GM23338 (cell line): ENCODE data around the gene GPD2. TPM values are rescaled to one million over a fixed set of nuclear protein-coding genes. Genes with fewer than 3 reads are reported as not detected.

ENCODE experiments used
- ATAC-seq: fragments of 200-7000 bp; cut with Tn5 transposase; 3 replicates; pipeline ENCODE4 v1.9.1; 2020
- DNase-seq: peaks from one replicate; pipeline ENCODE4 v3.0.0-alpha.2; 2015; ENCODE audit warnings: low spot score
- H2AFZ ChIP-seq: fragments of 200-600 bp; sonication (generic); 2 replicates; pipeline ENCODE4 v1.8.0; 2016; ENCODE audit warnings: antibody characterized with exemption, mild to moderate bottlenecking, moderate library complexity
- H3F3A ChIP-seq: fragments of 200-600 bp; sonication (generic); replicated peaks from 2 replicates; pipeline ENCODE4 v1.8.0; 2017; ENCODE audit warnings: antibody characterized with exemption, mixed run types, low read depth
- H3K27ac ChIP-seq: fragments of 200-600 bp; sonication (generic); 2 replicates; pipeline ENCODE4 v1.6.1; 2016; ENCODE audit warnings: low read depth
- H3K27me3 ChIP-seq: fragments of 200-600 bp; sonication (generic); 2 replicates; pipeline ENCODE4 v1.8.0; 2016; ENCODE audit warnings: mild to moderate bottlenecking, mixed run types, moderate library complexity; ENCODE audit not compliant: insufficient read depth
- H3K36me3 ChIP-seq: fragments of 200-600 bp; sonication (generic); 2 replicates; pipeline ENCODE4 v1.8.0; 2016; ENCODE audit warnings: mild to moderate bottlenecking; ENCODE audit not compliant: insufficient read depth
- H3K4me1 ChIP-seq: fragments of 200-600 bp; sonication (generic); 2 replicates; pipeline ENCODE4 v1.8.0; 2016; ENCODE audit warnings: mild to moderate bottlenecking, moderate library complexity; ENCODE audit not compliant: insufficient read depth
- H3K4me2 ChIP-seq: fragments of 200-600 bp; sonication (generic); 2 replicates; pipeline ENCODE4 v1.7.1; 2017; ENCODE audit warnings: mixed run types
- H3K4me3 ChIP-seq: fragments of 200-600 bp; sonication (generic); 2 replicates; pipeline ENCODE4 v1.6.1; 2016; ENCODE audit warnings: mixed run types
- H3K79me2 ChIP-seq: fragments of 200-600 bp; sonication (generic); replicated peaks from 2 replicates; pipeline ENCODE4 v1.8.0; 2017; ENCODE audit warnings: mild to moderate bottlenecking; ENCODE audit not compliant: insufficient read depth
- H3K9me2 ChIP-seq: fragments of 200-600 bp; sonication (generic); 2 replicates; pipeline ENCODE4 v1.8.0; 2017; ENCODE audit not compliant: insufficient read depth
- H4K20me1 ChIP-seq: fragments of 200-600 bp; sonication (generic); replicated peaks from 2 replicates; pipeline ENCODE4 v1.8.0; 2017; ENCODE audit warnings: mild to moderate bottlenecking; ENCODE audit not compliant: insufficient read depth
- H3K27ac Mint-ChIP-seq: 2 replicates; pipeline ENCODE4 v1.8.0; 2020; ENCODE audit warnings: inconsistent platforms, mild to moderate bottlenecking, moderate library complexity, mixed read lengths
- H3K27me3 Mint-ChIP-seq: 3 replicates; pipeline ENCODE4 v1.8.0; 2022; ENCODE audit warnings: low read depth, mild to moderate bottlenecking, moderate library complexity, mixed read lengths, inconsistent platforms; ENCODE audit not compliant: insufficient read depth, poor library complexity
- H3K36me3 Mint-ChIP-seq: 3 replicates; pipeline ENCODE4 v1.8.0; 2021; ENCODE audit warnings: low read depth, mild to moderate bottlenecking, inconsistent platforms, moderate library complexity, mixed read lengths
- H3K4me1 Mint-ChIP-seq: 3 replicates; pipeline ENCODE4 v1.8.0; 2020; ENCODE audit warnings: mild to moderate bottlenecking, inconsistent platforms, mixed read lengths
- H3K4me3 Mint-ChIP-seq: 3 replicates; pipeline ENCODE4 v1.8.0; 2021; ENCODE audit warnings: moderate library complexity, mild to moderate bottlenecking, inconsistent platforms, mixed read lengths
- H3K9me3 Mint-ChIP-seq: 3 replicates; pipeline ENCODE4 v1.8.0; 2020; ENCODE audit warnings: moderate library complexity, mild to moderate bottlenecking, inconsistent platforms, mixed read lengths
- CREB1 ChIP-seq: fragments of 250-450 bp; sonication (Bioruptor Pico); IDR thresholded peaks from 2 replicates; pipeline ENCODE4 v1.5.0; 2020; ENCODE audit warnings: low read depth, mild to moderate bottlenecking, moderate library complexity
- EZH2 ChIP-seq: fragments of 200-600 bp; sonication (generic); IDR thresholded peaks from one replicate; pipeline ENCODE4 v1.8.0; 2017; ENCODE audit warnings: antibody characterized with exemption, mild to moderate bottlenecking, low read depth; ENCODE audit not compliant: unreplicated experiment
- EZH2phosphoT487 ChIP-seq: fragments of 200-600 bp; sonication (generic); IDR thresholded peaks from one replicate; pipeline ENCODE4 v1.8.1; 2018; ENCODE audit warnings: antibody characterized with exemption; ENCODE audit not compliant: unreplicated experiment
- JUNB ChIP-seq: IDR thresholded peaks from one replicate; pipeline ENCODE4 v1.6.1; 2016; ENCODE audit warnings: antibody characterized with exemption; ENCODE audit not compliant: unreplicated experiment
- NANOG ChIP-seq: IDR thresholded peaks from 2 replicates; pipeline ENCODE4 v1.6.1; 2016; ENCODE audit warnings: antibody characterized with exemption, borderline replicate concordance
- POLR2AphosphoS5 ChIP-seq: IDR thresholded peaks from 2 replicates; pipeline ENCODE4 v1.6.1; 2016; ENCODE audit warnings: antibody characterized with exemption, low read depth
- STAT1 ChIP-seq: IDR thresholded peaks from one replicate; pipeline ENCODE4 v1.6.1; 2016; ENCODE audit warnings: antibody characterized with exemption; ENCODE audit not compliant: unreplicated experiment
- ZNF114 ChIP-seq: fragments of 250-450 bp; sonication (Bioruptor Pico); IDR thresholded peaks from 2 replicates; pipeline ENCODE4 v1.5.0; 2020; ENCODE audit warnings: mild to moderate bottlenecking, moderate library complexity
- ZNF331 ChIP-seq: fragments of 250-450 bp; sonication (Bioruptor Pico); IDR thresholded peaks from 2 replicates; pipeline ENCODE4 v1.5.0; 2020; ENCODE audit warnings: low read depth, mild to moderate bottlenecking, moderate library complexity
- polyA plus RNA-seq: library from polyadenylated mRNA; unstranded; fragments of >200 nt; fragmentation: Nextera tagmentation; extraction: Ambion mirVana; gene quantifications from 2 replicates; pipeline ENCODE4 v1.2.1, GENCODE V29; 2016
- total RNA-seq: library from RNA; depleted of rRNA; stranded (reverse); fragments of >200 nt; shearing (Covaris generic); gene quantifications from 2 replicates; pipeline ENCODE4 v1.2.3, GENCODE V29; 2014
- TF ChIP-seq, protein P1 (sequence below): IDR thresholded peaks from one replicate; pipeline ENCODE4 v1.6.1; 2018; ENCODE audit warnings: antibody characterized with exemption; ENCODE audit not compliant: unreplicated experiment
- TF ChIP-seq, protein P2 (sequence below), 2 experiments: fragments of 200-600 bp in 1 of 2; sonication (generic) in 1 of 2; conservative IDR thresholded peaks; 2 replicates each; pipeline versions ENCODE4 v1.5.1 to v1.6.1; 2016 to 2017; ENCODE audit warnings: antibody characterized with exemption in 2 of 2, low read depth in 2 of 2, mild to moderate bottlenecking in 2 of 2, moderate library complexity in 1 of 2

The GPD2 gene
- total and polyA plus RNA-seq, 2 experiments from 2014 or later = 9.4 to 67.4 TPM

DNA sequence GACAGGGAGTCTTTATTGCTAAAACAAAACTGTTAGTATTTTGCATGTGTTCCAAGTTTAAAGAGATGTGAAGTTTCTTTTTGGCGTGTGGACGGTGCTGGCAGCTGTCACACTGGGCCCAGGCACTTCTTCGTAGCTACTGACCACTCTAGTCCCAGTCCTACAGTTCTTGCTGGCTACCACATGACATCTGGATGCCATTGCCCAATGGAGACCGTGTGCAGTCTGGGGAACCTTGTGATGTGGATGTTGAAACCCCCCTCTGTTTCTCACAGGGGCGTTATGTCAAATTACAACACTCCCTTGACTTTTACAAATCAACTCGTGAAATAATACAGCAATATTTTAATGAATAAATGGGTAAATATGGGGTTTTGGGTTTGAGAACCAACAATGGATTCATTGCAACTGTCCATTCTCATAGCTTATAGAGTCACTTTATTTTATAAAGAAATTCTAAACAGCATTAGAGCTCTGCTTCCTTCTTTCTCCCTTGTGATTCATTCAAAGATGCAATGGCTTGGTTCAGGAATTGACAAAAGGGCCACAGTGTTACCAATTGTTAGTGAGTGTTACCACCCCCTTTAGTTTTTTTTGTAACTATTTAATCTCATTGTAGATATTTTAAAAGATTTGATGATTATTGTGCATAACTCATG is 1.2 kb downstream of the GPD2 start:
- peak overlapping the region; percentile 73 for H3K4me3 ChIP-seq
- peaks cover 16% of the 10 kb centered on the region for H3K4me1 ChIP-seq
- ATAC-seq (no peak), DNase-seq (no peak)
- Mint-ChIP-seq H3K27ac (no peak overlapping the region), H3K27me3 (peaks cover 7% of the 10 kb centered on the region), H3K9me3 (no peaks in the 10 kb centered on the region), H3K4me1 (peaks cover 39% of the 10 kb centered on the region), H3K4me3 (peak overlapping the region; percentile 93), H3K36me3 (peaks cover 5% of the 10 kb centered on the region; the same call in 1 of the 3 replicates)
- H2AFZ ChIP-seq = no peak overlapping the region
- no peaks in the 10 kb centered on the region for H3K27me3 ChIP-seq
- H3F3A ChIP-seq = no peaks in the 10 kb centered on the region
- peaks cover 40% of the 10 kb centered on the region for H3K79me2 ChIP-seq
- H3K27ac ChIP-seq = no peak overlapping the region
- no peaks in the 10 kb centered on the region for H3K9me2 ChIP-seq
- H3K4me2 ChIP-seq = peak overlapping the region; percentile 87
- H3K36me3 ChIP-seq = no peaks in the 10 kb centered on the region
- TF ChIP-seq JUNB = no peak
- no peaks in the 10 kb centered on the region for H4K20me1 ChIP-seq

DNA sequence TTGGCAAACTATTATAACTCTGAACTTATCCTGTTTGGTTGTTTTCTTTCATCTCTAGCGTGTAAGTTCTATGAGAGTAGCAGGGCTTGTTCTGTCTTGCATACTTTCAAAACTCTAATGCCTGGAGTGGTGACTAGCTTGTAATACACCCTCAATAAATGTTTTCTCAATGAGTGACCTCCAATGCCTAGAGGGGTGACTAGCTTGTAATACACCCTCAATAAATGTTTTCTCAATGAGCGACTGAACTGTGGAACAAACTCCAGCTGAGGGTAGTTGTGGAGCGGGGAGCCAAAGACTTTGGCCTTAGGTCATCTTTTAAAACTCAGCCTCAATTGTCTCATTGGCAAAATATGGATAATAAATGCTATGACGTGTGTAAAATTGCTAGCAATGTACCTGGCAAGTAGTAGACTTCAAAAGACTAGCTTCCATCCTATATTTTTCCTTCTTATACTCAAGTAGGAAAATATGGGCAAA is 1.8 kb downstream of the GPD2 start:
- Mint-ChIP-seq H3K27ac (no peak overlapping the region), H3K36me3 (peaks cover 5% of the 10 kb centered on the region; the same call in 1 of the 3 replicates), H3K4me1 (peaks cover 39% of the 10 kb centered on the region), H3K27me3 (peaks cover 7% of the 10 kb centered on the region), H3K4me3 (peak overlapping the region; percentile 93), H3K9me3 (no peaks in the 10 kb centered on the region)
- Histone ChIP-seq H3K36me3 (no peaks in the 10 kb centered on the region), H3K27ac (no peak overlapping the region), H3K27me3 (no peaks in the 10 kb centered on the region), H3K4me1 (peaks cover 16% of the 10 kb centered on the region), H3F3A (no peaks in the 10 kb centered on the region), H3K9me2 (no peaks in the 10 kb centered on the region), H3K4me2 (peak overlapping the region; percentile 87; the same call in 1 of the 2 replicates), H4K20me1 (no peaks in the 10 kb centered on the region), H2AFZ (no peak overlapping the region), H3K79me2 (peaks cover 45% of the 10 kb centered on the region), H3K4me3 (no peak overlapping the region)
- DNase-seq (no peak), ATAC-seq (no peak)
- TF ChIP-seq CREB1 (no peak), POLR2AphosphoS5 (no peak), EZH2phosphoT487 (no peak), NANOG (no peak), EZH2 (no peak), ZNF114 (CRISPR knock-in tag) (no peak), JUNB (no peak), STAT1 (no peak), ZNF331 (CRISPR knock-in tag) (no peak)
- TF ChIP-seq, protein P1, sequence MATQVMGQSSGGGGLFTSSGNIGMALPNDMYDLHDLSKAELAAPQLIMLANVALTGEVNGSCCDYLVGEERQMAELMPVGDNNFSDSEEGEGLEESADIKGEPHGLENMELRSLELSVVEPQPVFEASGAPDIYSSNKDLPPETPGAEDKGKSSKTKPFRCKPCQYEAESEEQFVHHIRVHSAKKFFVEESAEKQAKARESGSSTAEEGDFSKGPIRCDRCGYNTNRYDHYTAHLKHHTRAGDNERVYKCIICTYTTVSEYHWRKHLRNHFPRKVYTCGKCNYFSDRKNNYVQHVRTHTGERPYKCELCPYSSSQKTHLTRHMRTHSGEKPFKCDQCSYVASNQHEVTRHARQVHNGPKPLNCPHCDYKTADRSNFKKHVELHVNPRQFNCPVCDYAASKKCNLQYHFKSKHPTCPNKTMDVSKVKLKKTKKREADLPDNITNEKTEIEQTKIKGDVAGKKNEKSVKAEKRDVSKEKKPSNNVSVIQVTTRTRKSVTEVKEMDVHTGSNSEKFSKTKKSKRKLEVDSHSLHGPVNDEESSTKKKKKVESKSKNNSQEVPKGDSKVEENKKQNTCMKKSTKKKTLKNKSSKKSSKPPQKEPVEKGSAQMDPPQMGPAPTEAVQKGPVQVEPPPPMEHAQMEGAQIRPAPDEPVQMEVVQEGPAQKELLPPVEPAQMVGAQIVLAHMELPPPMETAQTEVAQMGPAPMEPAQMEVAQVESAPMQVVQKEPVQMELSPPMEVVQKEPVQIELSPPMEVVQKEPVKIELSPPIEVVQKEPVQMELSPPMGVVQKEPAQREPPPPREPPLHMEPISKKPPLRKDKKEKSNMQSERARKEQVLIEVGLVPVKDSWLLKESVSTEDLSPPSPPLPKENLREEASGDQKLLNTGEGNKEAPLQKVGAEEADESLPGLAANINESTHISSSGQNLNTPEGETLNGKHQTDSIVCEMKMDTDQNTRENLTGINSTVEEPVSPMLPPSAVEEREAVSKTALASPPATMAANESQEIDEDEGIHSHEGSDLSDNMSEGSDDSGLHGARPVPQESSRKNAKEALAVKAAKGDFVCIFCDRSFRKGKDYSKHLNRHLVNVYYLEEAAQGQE = no peak
- TF ChIP-seq, protein P2, sequence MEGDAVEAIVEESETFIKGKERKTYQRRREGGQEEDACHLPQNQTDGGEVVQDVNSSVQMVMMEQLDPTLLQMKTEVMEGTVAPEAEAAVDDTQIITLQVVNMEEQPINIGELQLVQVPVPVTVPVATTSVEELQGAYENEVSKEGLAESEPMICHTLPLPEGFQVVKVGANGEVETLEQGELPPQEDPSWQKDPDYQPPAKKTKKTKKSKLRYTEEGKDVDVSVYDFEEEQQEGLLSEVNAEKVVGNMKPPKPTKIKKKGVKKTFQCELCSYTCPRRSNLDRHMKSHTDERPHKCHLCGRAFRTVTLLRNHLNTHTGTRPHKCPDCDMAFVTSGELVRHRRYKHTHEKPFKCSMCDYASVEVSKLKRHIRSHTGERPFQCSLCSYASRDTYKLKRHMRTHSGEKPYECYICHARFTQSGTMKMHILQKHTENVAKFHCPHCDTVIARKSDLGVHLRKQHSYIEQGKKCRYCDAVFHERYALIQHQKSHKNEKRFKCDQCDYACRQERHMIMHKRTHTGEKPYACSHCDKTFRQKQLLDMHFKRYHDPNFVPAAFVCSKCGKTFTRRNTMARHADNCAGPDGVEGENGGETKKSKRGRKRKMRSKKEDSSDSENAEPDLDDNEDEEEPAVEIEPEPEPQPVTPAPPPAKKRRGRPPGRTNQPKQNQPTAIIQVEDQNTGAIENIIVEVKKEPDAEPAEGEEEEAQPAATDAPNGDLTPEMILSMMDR (conservative IDR thresholded peaks at IDR 0.05; ENCODE audit: low read depth in 2 of 2) = no peak
